HEK293T (cell line): Measurements from ENCODE around the gene AHDC1.

ENCODE experiments used
- CTCF ChIA-PET: fragments of 350-600 bp; formaldehyde crosslinking; extraction: SDS; loops from one replicate; lab custom pipeline; 2021; ENCODE audit warnings: antibody characterized with exemption, inconsistent platforms; lab: Yijun Ruan, JAX
- POLR2A ChIA-PET: fragments of 350-600 bp; formaldehyde crosslinking; extraction: SDS; loops from one replicate; lab custom pipeline; 2020; ENCODE audit warnings: antibody characterized with exemption, inconsistent platforms; lab: Yijun Ruan, JAX
- DNase-seq: peaks from one replicate; pipeline ENCODE4 v3.0.0; 2012; ENCODE audit warnings: mixed read lengths; ENCODE audit errors: extremely low spot score
- ARNT ChIP-seq: fragments of 450-650 bp; IDR thresholded peaks from 2 replicates; pipeline ENCODE4 v1.6.1; 2017; ENCODE audit warnings: mild to moderate bottlenecking
- BHLHE40 ChIP-seq: fragments of 450-650 bp; IDR thresholded peaks from 2 replicates; pipeline ENCODE4 v1.6.1; 2016; ENCODE audit warnings: mild to moderate bottlenecking, moderate library complexity, borderline replicate concordance
- CTBP1 ChIP-seq: fragments of 450-650 bp; IDR thresholded peaks from 2 replicates; pipeline ENCODE4 v1.6.1; 2016; ENCODE audit warnings: borderline replicate concordance
- ELF4 ChIP-seq: fragments of 450-650 bp; IDR thresholded peaks from 2 replicates; pipeline ENCODE4 v1.6.1; 2017; ENCODE audit warnings: antibody characterized with exemption
- FOXA1 ChIP-seq: fragments of 450-650 bp; IDR thresholded peaks from 2 replicates; pipeline ENCODE4 v1.6.1; 2016; ENCODE audit warnings: mild to moderate bottlenecking
- FOXK2 ChIP-seq: fragments of 450-650 bp; IDR thresholded peaks from 2 replicates; pipeline ENCODE4 v1.6.1; 2016; ENCODE audit warnings: mild to moderate bottlenecking
- FOXM1 ChIP-seq: fragments of 450-650 bp; IDR thresholded peaks from 2 replicates; pipeline ENCODE4 v1.6.1; 2017; ENCODE audit warnings: mild to moderate bottlenecking, borderline replicate concordance
- HDGF ChIP-seq: fragments of 450-650 bp; IDR thresholded peaks from 2 replicates; pipeline ENCODE4 v1.6.1; 2017; ENCODE audit warnings: antibody characterized with exemption, borderline replicate concordance
- L3MBTL2 ChIP-seq: fragments of 450-650 bp; conservative IDR thresholded peaks from 2 replicates; pipeline ENCODE4 v1.6.1; 2016; ENCODE audit warnings: mild to moderate bottlenecking
- LEF1 ChIP-seq: fragments of 450-650 bp; IDR thresholded peaks from 2 replicates; pipeline ENCODE4 v1.6.1; 2017; ENCODE audit warnings: mild to moderate bottlenecking, borderline replicate concordance
- NFRKB ChIP-seq: fragments of 450-650 bp; IDR thresholded peaks from 2 replicates; pipeline ENCODE4 v1.6.1; 2016; ENCODE audit warnings: mild to moderate bottlenecking, moderate library complexity
- SP1 ChIP-seq: fragments of 450-650 bp; IDR thresholded peaks from 2 replicates; pipeline ENCODE4 v1.6.1; 2017
- SUZ12 ChIP-seq: fragments of 450-650 bp; IDR thresholded peaks from 2 replicates; pipeline ENCODE4 v1.6.1; 2016; ENCODE audit warnings: mild to moderate bottlenecking
- TARDBP ChIP-seq: fragments of 450-650 bp; IDR thresholded peaks from 2 replicates; pipeline ENCODE4 v1.6.1; 2016
- ZNF384 ChIP-seq: fragments of 450-650 bp; IDR thresholded peaks from 2 replicates; pipeline ENCODE4 v1.6.1; 2016
- TF ChIP-seq, protein P1 (sequence below): fragments of 450-650 bp; IDR thresholded peaks from 2 replicates; pipeline ENCODE4 v1.6.1; 2016

AHDC1 gene

DNA sequence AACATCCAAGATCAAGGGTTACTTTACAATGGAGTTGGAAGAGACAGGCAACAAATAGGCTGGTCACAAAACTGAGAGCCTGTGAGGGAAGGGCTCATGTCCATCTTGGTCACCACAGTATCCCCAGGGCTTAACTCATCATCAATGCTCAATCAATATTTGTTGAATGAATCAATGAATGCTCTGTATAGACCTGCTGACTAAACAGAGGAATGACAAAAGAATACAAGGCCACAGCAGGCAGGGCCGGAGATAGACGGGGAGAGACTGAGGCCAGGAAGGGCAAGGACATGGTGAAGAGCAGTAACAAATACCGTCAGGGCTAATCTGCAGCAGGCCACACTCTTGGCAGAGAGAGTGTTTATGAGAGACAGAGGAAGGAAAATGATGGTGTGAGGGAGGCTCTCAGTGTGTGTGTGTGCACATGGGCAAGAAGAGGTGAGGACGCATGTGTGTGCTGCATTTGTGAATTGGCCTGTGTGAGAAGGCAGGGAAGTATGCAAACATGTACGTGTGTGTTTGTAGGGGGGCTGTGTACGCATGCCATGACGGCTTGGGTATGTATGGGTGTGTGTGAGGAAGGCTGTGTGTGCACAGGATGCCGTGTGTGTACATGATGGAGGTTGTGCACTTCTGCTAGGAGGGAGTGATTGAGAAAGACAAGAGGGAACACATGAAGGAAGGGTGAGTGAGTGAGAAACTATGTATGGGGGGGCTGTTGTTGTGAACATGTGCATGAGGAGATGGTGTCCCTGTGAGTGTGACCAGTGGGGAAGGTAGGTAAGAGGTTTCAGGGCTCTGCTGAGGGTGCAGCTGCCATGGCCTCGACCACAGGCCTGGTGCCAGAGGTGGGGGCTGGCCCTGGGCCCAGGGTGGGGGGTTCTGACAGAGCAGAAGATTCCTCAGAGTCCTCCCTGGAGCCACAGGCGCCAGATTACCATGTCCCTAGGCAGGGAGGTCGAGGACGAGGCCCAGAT, 15.4 kb downstream of the AHDC1 start:
- TF ChIP-seq ZNF384 (no peak), NFRKB (no peak), SUZ12 (no peak), BHLHE40 (no peak), FOXA1 (no peak), ELF4 (no peak), L3MBTL2 (no peak), LEF1 (no peak), SP1 (no peak)
- TF ChIP-seq, protein P1, sequence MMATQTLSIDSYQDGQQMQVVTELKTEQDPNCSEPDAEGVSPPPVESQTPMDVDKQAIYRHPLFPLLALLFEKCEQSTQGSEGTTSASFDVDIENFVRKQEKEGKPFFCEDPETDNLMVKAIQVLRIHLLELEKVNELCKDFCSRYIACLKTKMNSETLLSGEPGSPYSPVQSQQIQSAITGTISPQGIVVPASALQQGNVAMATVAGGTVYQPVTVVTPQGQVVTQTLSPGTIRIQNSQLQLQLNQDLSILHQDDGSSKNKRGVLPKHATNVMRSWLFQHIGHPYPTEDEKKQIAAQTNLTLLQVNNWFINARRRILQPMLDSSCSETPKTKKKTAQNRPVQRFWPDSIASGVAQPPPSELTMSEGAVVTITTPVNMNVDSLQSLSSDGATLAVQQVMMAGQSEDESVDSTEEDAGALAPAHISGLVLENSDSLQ: no peak
- no peak for DNase-seq
- CTCF ChIA-PET: no interaction called here
- POLR2A ChIA-PET: no interaction called here

- ChIA-PET POLR2A (no interaction called here), CTCF (no interaction called here)
- TF ChIP-seq FOXM1 (no peak), BHLHE40 (no peak), TARDBP (no peak), HDGF (no peak), CTBP1 (no peak), ZNF384 (no peak)
- no peak for DNase-seq
These were observed 18.3 kb downstream of the AHDC1 start for GRCh38 chr1:27585684-27586083.

DNA sequence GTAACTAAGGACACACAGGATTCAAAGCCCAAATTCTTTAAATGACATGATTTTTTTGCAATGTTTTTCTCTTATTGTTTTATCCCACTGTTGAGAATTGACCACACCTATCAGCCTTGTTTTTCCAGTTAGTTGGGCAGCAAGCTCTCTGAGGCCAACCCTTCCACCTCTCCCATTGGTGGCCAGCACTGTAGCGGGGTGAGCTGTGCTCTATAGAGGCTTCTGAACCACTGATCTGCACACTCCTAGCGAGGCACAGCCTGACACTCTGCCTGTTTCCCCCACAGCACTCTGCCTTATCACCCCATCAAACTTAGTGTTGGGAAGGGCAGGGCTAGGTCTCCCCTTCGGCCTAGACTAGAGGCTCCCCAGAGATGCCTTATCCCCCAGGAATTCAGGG, 19.5 kb downstream of the AHDC1 start:
- no peak for TF ChIP-seq CTBP1
- TF ChIP-seq, protein P1: no peak
- no peak for TF ChIP-seq SP1
- TF ChIP-seq FOXK2: no peak
- TF ChIP-seq FOXM1: no peak
- ChIA-PET CTCF (no interaction called here), POLR2A (interaction anchor here (1.1 kb wide), 1 partner anchor 8 kb away, joined by 3 read pairs; no protein-coding TSS in a partner anchor)
- no peak for DNase-seq

DNA sequence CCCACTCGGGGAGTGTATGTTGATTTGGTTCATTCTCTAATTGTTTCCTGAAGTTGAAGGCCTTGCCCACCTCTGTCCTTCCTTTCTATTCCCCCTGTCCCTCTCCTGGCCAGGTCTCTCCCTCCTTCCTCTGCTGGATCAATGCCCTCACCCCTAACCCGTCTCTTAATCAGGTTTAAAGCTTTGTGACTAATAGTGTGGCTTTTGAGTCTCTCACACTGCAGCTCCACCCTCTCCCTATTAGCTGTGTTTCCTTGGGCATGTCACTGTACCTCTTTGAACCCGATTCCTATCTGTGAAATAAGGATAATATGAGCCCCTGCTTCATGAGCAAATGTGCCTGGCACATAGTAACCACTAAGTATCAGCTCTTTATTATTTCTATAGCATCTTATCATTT, 20.5 kb downstream of the AHDC1 start:
- POLR2A ChIA-PET: no interaction called here

GRCh38 chr1:27581823-27582243, 22.1 kb downstream of the AHDC1 start:
- no peak for DNase-seq
- ChIA-PET POLR2A (interaction anchor here (0.9 kb wide), 1 partner anchor 9 kb away, joined by 3 read pairs; no protein-coding TSS in a partner anchor), CTCF (no interaction called here)
- TF ChIP-seq ZNF384: no peak
- TF ChIP-seq SUZ12: no peak
- TF ChIP-seq NFRKB: no peak
- TF ChIP-seq, protein P1: no peak
- no peak for TF ChIP-seq FOXA1
- TF ChIP-seq TARDBP: no peak
- no peak for TF ChIP-seq LEF1
- no peak for TF ChIP-seq FOXM1
- no peak for TF ChIP-seq SP1
- TF ChIP-seq CTBP1: no peak
- no peak for TF ChIP-seq L3MBTL2
- no peak for TF ChIP-seq HDGF

More for the DNA sequence above, 20.5 kb downstream of the AHDC1 start:
- CTCF ChIA-PET: interaction anchor here (0.8 to 1.0 kb wide), 2 partner anchors 9 to 15 kb away, joined by 3 to 4 read pairs; no protein-coding TSS in a partner anchor
- DNase-seq: no peak
- no peak for TF ChIP-seq L3MBTL2
- TF ChIP-seq FOXM1: no peak
- no peak for TF ChIP-seq FOXA1
- no peak for TF ChIP-seq NFRKB

- CTCF ChIA-PET: interaction anchor here (2.0 kb wide), 1 partner anchor 21 kb away, joined by 11 read pairs; no protein-coding TSS in a partner anchor
- no peak for DNase-seq
- TF ChIP-seq L3MBTL2: no peak
- TF ChIP-seq HDGF: no peak
- no peak for TF ChIP-seq FOXA1
- TF ChIP-seq SP1: no peak
- no peak for TF ChIP-seq ELF4
- TF ChIP-seq FOXK2: no peak
- TF ChIP-seq, protein P1: no peak
- no peak for TF ChIP-seq ARNT
- POLR2A ChIA-PET: no interaction called here
These were observed 26.3 kb downstream of the AHDC1 start for GRCh38 chr1:27577504-27578188.
